Stimulated activated CD8-positive, alpha-beta memory T cell treated with anti-CD3 and anti-CD28 coated beads, Interleukin-7, amount 100 ng/mL, for 24 hours (primary cell): ENCODE results near the gene PPIL4.
"Not testable (repeated sequence)": the region's sequence is repeated elsewhere in the genome, so short reads cannot be mapped to it uniquely, and the experiment has no call there.

Source experiments
- DNase-seq: peaks from one replicate; pipeline ENCODE4 v3.0.0-alpha.2; 2020; ENCODE audit warnings: low read depth

The PPIL4 gene

DNA sequence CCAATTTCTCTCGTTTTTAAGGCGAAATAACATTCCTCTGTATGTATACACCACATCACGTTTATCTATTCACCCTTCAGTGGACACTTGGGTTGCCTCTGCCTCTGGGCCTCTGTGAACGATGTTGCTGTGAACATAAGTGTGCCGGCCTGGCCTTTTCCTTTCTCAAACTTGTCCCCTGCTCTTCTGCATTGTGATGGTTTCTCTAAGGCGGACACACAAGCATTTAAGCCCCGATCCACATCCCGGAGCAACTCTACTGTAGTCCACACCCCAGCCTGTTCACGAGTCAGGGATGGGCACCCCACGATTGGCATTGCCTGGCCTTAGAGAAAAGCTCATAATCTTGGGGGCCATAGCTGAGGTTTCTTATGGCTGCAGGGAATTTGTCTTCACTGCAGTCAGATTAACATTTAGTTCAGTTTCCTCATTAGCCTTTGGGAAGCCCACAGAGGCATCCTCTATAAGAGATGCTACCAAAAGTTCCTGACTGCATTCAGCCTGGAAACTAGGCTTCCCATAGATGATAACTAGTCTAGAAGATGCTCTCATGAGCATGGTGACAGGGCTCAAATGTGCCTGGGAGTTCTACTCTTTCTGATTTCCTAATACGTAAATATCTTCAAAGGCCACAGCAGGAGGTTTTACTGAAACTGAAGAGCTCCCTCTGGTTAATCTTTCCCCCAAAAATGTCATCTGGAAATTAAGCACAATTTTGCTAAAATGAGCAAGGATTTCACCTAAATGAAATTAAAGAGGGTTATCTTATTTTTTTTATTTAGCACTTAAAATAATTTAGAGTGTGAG, 61.8 kb downstream of the PPIL4 start:
- no peak for DNase-seq

GRCh38 chr6:149483334-149483725, 62.5 kb downstream of the PPIL4 start:
- no peak for DNase-seq

GRCh38 chr6:149482545-149483333, 63.1 kb downstream of the PPIL4 start:
- no peak for DNase-seq

GRCh38 chr6:149480502-149481280, 65.2 kb downstream of the PPIL4 start:
- no peak for DNase-seq

- DNase-seq, result no peak
Measured at GRCh38 chr6:149478631-149479314, 67.1 kb downstream of the PPIL4 start.

- no peak for DNase-seq
Measured at GRCh38 chr6:149477544-149477943, 68.3 kb downstream of the PPIL4 start.

- DNase-seq, result no peak
Measured at GRCh38 chr6:149476789-149477455, 68.9 kb downstream of the PPIL4 start.

DNA sequence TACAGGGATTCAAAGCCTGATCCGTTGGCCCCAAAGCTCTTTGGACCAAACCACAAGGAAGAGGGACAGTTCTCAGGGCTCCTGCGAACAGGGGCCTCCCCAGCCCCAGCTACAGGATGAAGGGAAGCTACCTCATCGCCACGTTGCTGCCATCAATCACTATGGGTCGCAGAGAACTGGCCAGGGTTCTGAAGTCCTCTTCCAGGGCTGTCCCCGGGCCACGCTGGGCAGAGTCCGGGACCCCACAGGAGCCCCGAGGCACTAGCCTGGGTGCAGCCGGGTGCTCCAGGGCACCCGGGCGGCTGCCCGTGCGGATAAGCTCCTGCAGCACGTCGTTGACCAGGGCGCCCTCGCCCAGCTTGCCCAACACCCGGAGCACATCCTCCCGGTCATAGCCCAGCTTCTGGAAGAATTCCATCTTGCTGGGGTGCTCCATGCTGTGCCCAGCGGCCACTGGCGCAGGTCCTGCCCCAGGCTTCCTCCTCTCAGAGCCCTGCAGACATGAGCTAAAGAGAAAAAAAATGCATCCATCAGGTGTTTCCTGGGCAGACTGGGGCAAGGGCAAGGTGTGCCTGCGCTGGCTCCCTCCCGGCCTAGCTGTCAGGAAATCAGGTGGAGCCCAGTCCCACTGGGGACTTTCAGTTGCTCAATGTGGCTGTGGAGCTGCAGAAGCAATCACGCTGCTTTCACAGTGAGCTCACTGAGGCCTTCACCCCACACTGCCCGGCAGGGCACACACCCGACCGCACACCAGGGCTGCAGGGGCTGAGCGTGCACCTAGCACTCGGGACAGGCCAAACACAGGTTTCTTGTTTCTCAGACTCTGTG, 71.5 kb downstream of the PPIL4 start:
- DNase-seq, result no peak

GRCh38 chr6:149473080-149474052, 72.5 kb downstream of the PPIL4 start:
- DNase-seq, result no peak

- no peak for DNase-seq
Measured at GRCh38 chr6:149472241-149472640, 73.6 kb downstream of the PPIL4 start.

DNA sequence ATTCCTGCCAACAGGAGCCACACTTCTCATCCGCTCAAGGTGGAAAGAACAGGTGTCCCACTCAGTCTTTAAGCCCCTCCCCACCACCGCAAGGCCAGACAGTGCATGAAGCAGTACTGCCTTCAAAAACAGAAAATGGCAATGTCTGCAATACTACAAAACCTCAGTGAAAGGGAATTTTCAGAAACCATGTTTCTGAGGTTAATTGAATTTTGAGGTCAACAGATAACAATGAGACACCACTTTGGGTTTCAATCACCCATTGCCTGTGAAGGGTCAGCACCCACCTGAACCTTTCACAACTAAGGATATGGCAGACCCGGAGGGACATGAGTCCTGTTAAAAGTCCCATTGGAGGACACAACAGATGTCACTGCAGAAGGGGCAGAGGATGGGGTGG, 74.0 kb downstream of the PPIL4 start:
- DNase-seq, result no peak

DNA sequence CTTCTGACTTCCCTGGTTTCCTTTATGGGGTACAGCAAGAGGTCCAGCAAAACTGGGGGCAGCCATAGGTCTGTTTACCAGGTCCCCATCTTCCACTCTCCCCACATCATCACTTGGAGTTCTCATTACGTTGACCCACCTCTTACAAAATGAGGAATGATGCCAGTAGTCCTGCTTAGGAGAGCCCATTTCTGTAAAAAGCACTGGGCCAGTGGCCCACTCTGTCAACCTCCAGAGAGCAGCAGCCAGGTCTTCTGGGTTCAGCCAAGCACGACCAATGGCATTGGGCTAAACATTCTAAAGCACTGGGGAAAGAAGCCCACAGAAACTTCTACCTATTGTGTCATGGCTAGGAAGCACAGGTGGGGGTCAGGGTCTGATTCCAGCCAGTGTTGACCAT, 74.9 kb downstream of the PPIL4 start:
- DNase-seq, result no peak

DNA sequence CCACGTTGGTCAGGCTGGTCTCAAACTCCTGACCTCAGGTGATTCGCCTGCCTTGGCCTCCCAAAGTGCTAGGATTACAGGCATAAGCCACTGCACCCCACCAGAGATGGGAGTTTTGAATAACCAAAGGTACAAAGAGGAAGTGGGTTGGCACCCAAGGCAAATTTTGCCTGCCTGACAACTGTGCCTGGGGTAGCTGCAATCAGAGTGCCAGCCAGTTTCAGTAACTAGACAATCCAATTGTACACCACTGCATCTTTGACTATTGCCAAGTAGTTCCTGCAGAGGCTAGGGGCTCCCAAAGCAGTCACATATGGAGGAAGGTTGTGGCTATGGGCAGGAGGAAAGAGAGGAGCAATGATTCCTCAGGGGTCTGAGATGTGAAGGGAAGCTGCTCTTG, 77.7 kb downstream of the PPIL4 start:
- no peak for DNase-seq

DNA sequence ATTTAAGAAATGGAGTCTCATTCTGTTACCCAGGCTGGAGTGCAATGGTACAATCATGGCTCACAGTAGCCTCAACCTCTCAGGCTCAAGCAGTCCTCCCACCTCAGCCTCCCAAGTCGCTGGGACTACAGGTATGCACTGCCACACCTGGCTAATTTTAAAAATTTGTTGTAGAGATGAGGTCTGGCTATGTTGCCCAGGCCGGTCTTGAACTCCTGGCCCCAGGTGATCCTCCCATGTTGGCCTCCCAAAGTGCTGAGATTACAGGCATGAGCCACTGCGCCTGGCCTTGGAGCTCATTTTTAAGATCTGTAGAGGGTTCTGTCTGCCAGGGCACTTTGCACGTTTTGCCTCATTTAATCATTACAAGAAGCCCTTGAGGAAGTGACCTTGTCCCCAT, 78.6 kb downstream of the PPIL4 start:
- no peak for DNase-seq

DNA sequence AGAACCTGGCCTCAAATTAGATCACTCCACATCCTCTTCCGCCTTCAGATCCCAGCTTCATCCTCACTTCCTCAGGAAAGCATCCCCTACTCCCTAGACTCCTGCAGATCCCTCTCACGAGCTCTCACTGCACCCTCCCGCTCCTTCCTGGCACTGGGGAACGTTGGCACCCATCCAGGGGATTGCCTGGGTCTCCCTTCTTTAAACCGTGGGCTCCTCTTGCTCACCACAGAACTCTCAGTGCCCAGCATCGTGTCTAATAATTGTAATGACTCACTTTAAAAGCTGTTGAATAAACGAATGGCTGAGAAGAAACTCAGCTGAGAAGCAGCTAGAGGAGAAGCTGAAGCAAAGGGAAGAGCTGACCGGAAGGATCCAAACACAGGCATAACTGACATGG, 81.4 kb downstream of the PPIL4 start:
- no peak for DNase-seq

- no peak for DNase-seq
Measured at GRCh38 chr6:149463781-149464180, 82.1 kb downstream of the PPIL4 start.

- not testable (repeated sequence) for DNase-seq
Measured at GRCh38 chr6:149462712-149463111, 83.1 kb downstream of the PPIL4 start.

- no peak for DNase-seq
Measured at GRCh38 chr6:149461670-149462069, 84.2 kb downstream of the PPIL4 start.

DNA sequence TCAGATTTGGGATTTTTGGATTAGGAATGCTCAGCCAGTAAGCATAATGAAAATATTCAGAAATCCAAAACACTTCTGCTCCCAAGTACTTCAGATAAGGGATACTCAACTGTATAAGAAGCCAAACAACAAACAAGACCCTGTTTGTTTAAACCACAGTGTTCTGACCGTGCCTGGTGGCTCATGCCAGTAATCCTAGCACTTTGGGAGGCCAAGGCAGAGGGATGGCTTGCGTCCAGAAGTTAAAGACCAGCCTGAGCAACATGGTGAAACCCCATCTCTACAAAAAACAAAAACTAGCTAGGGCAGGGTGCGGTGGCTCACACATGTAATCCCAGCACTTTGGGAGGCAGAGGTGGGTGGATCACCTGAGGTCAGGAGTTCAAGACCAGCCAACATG, 85.6 kb downstream of the PPIL4 start:
- not testable (repeated sequence) for DNase-seq
